HEK293 (cell line): Measurements from ENCODE around the gene CCDC87.
"Not testable (repeated sequence)": the region's sequence is repeated elsewhere in the genome, so short reads cannot be mapped to it uniquely, and the experiment has no call there.

Experiments
- CTCF ChIA-PET: fragments of 350-600 bp; formaldehyde crosslinking; extraction: SDS; loops from one replicate; lab custom pipeline; 2021; ENCODE audit warnings: antibody characterized with exemption; lab: Yijun Ruan, JAX
- POLR2A ChIA-PET: fragments of 300-600 bp; formaldehyde crosslinking; extraction: SDS; loops from one replicate; lab custom pipeline; 2020; ENCODE audit warnings: antibody characterized with exemption, inconsistent platforms; lab: Yijun Ruan, JAX
- H3K27ac ChIP-seq: fragments of 200-500 bp; sonication (Bioruptor generic); 2 replicates; pipeline ENCODE4 v1.5.1; 2014; ENCODE audit warnings: low read depth, low read length, control low read depth, inconsistent platforms; ENCODE audit errors: extremely low read depth
- H3K36me3 ChIP-seq, 2 experiments: fragments of 200-500 bp in 1 of 2; sonication (Bioruptor generic) in 1 of 2; 1 replicate in 1 of 2; 2 replicates in 1 of 2; pipeline ENCODE4 v1.5.1; 2014 to 2017; ENCODE audit warnings: inconsistent platforms in 2 of 2, low read length in 2 of 2; ENCODE audit not compliant: control insufficient read depth in 2 of 2, insufficient read depth in 1 of 2
- H3K4me1 ChIP-seq: fragments of 200-500 bp; sonication (Bioruptor generic); 2 replicates; pipeline ENCODE4 v1.5.1; 2014; ENCODE audit warnings: mild to moderate bottlenecking, low read length, inconsistent platforms; ENCODE audit not compliant: control insufficient read depth, insufficient read depth
- H3K4me3 ChIP-seq: 2 replicates; pipeline ENCODE4 v1.5.1; 2011; ENCODE audit warnings: low read depth, mild to moderate bottlenecking, control low read depth, low read length, moderate library complexity
- H3K9me3 ChIP-seq: fragments of 200-500 bp; sonication (Bioruptor generic); 2 replicates; pipeline ENCODE4 v1.5.1; 2014; ENCODE audit warnings: low read depth, low read length, inconsistent platforms; ENCODE audit not compliant: control insufficient read depth, insufficient read depth
- EGR2 ChIP-seq: fragments of 450-650 bp; formaldehyde crosslinking; IDR thresholded peaks from 2 replicates; pipeline ENCODE4 v1.5.1; 2016; ENCODE audit warnings: low read depth, missing biosample characterization, missing genetic modification characterization
- OSR2 ChIP-seq: fragments of 450-650 bp; formaldehyde crosslinking; IDR thresholded peaks from 2 replicates; pipeline ENCODE4 v1.5.1; 2016; ENCODE audit warnings: missing biosample characterization, missing genetic modification characterization
- SCRT1 ChIP-seq: fragments of 450-650 bp; formaldehyde crosslinking; IDR thresholded peaks from 2 replicates; pipeline ENCODE4 v1.5.1; 2016; ENCODE audit warnings: missing biosample characterization, missing genetic modification characterization, borderline replicate concordance
- SCRT2 ChIP-seq: fragments of 450-650 bp; formaldehyde crosslinking; IDR thresholded peaks from 2 replicates; pipeline ENCODE4 v1.5.1; 2016; ENCODE audit warnings: missing biosample characterization, missing genetic modification characterization
- SP7 ChIP-seq: fragments of 450-650 bp; formaldehyde crosslinking; IDR thresholded peaks from 2 replicates; pipeline ENCODE4 v1.5.1; 2016; ENCODE audit warnings: missing biosample characterization, missing genetic modification characterization
- ZFHX2 ChIP-seq: fragments of 450-650 bp; formaldehyde crosslinking; conservative IDR thresholded peaks from 2 replicates; pipeline ENCODE4 v1.5.1; 2016; ENCODE audit warnings: missing biosample characterization, missing genetic modification characterization
- ZNF155 ChIP-seq: fragments of 450-650 bp; formaldehyde crosslinking; IDR thresholded peaks from 2 replicates; pipeline ENCODE4 v1.5.1; 2016; ENCODE audit warnings: missing biosample characterization, missing genetic modification characterization
- ZNF311 ChIP-seq: fragments of 450-650 bp; formaldehyde crosslinking; IDR thresholded peaks from 2 replicates; pipeline ENCODE4 v1.5.1; 2017; ENCODE audit warnings: missing biosample characterization, missing genetic modification characterization, borderline replicate concordance
- ZNF394 ChIP-seq: fragments of 450-650 bp; formaldehyde crosslinking; IDR thresholded peaks from 2 replicates; pipeline ENCODE4 v1.5.1; 2016; ENCODE audit warnings: missing biosample characterization, missing genetic modification characterization, mild to moderate bottlenecking, moderate library complexity, borderline replicate concordance
- ZNF426 ChIP-seq: fragments of 450-650 bp; formaldehyde crosslinking; IDR thresholded peaks from 2 replicates; pipeline ENCODE4 v1.5.1; 2017; ENCODE audit warnings: missing biosample characterization, missing genetic modification characterization, mild to moderate bottlenecking, inconsistent platforms, moderate library complexity
- ZNF501 ChIP-seq: fragments of 450-650 bp; formaldehyde crosslinking; IDR thresholded peaks from 2 replicates; pipeline ENCODE4 v1.5.1; 2016; ENCODE audit warnings: missing biosample characterization, missing genetic modification characterization
- ZNF585B ChIP-seq: fragments of 450-650 bp; formaldehyde crosslinking; IDR thresholded peaks from 2 replicates; pipeline ENCODE4 v1.5.1; 2016; ENCODE audit warnings: missing biosample characterization, missing genetic modification characterization
- ZNF660 ChIP-seq: fragments of 450-650 bp; IDR thresholded peaks from 2 replicates; pipeline ENCODE4 v1.5.1; 2018; ENCODE audit warnings: missing biosample characterization, mild to moderate bottlenecking, missing genetic modification characterization
- ZNF747 ChIP-seq: fragments of 450-650 bp; formaldehyde crosslinking; IDR thresholded peaks from 2 replicates; pipeline ENCODE4 v1.5.1; 2016; ENCODE audit warnings: missing biosample characterization, missing genetic modification characterization
- ZNF776 ChIP-seq: fragments of 450-650 bp; formaldehyde crosslinking; IDR thresholded peaks from 2 replicates; pipeline ENCODE4 v1.5.0; 2017; ENCODE audit warnings: missing biosample characterization, missing genetic modification characterization, borderline replicate concordance

Gene CCDC87

DNA sequence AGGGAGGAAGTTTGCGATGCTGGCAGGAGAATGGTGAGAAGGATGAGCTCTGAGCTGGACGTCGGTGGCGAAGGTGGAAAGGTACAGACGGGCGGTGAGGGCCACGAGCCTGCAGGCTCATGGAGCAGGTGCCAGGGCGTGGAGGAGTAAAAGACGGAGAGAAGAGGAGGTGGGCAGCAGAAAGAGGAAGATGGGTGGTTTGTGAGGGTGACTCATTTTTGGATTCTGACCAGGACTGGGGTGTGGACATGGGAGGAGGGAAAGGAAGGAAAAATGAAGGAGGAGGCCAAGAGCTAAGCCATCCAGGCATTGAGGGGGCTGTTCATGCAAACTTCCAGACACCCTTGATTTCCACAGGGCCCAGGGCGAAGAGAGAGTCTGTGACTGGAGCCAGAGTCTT is 50.5 kb downstream of the CCDC87 start:
- Histone ChIP-seq H3K4me1 (no peaks in the 10 kb centered on the region), H3K27ac (no peak overlapping the region), H3K9me3 (no peaks in the 10 kb centered on the region), H3K4me3 (no peak overlapping the region), H3K36me3 (peaks cover 0 to 46% of the 10 kb centered on the region in 2 experiments; a peak in 2 of 3 replicates)
- TF ChIP-seq ZFHX2 (tag by site-specific recombination) (peak; percentile 92), EGR2 (peak; percentile 95), ZNF585B (no peak), ZNF747 (tag by site-specific recombination) (no peak), ZNF426 (no peak)
- ChIA-PET POLR2A (interaction anchor here (0.6 to 0.9 kb wide), 3 partner anchors 74 to 304 kb away, joined by 3 read pairs; no protein-coding TSS in a partner anchor), CTCF (interaction anchor here (0.6 kb wide), 1 partner anchor 608 kb away, joined by 3 read pairs; no protein-coding TSS in a partner anchor)

DNA sequence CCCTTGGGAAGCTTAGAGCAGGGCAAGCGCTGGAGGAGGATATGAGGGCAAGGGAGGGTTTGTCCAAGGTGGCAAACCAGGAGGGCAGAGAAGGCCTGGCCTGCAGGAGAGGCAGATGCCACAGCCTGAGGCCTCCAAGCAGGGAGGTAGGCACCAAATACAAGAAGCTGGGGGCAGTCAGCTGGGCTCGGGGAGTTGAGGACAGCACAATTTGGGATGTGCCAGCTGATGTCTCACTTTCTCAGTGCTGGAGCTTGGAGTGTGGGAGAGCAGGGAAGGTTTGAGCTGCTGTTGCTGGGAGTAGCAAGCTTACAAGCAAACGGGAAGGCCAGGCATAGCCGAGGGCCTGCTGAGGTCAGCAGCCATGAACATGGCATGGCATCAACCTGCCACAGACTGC is 51.0 kb downstream of the CCDC87 start:
- Histone ChIP-seq H3K4me1 (no peaks in the 10 kb centered on the region), H3K9me3 (no peaks in the 10 kb centered on the region), H3K36me3 (peaks cover 0 to 48% of the 10 kb centered on the region in 2 experiments; a peak in 2 of 3 replicates), H3K4me3 (no peak overlapping the region), H3K27ac (no peak overlapping the region)
- TF ChIP-seq SP7 (tag by site-specific recombination), result no peak
- TF ChIP-seq ZNF155 (tag by site-specific recombination), result no peak
- no peak for TF ChIP-seq ZNF585B
- no peak for TF ChIP-seq ZNF776 (tag by site-specific recombination)
- no peak for TF ChIP-seq ZNF501 (tag by site-specific recombination)
- no peak for TF ChIP-seq OSR2 (tag by site-specific recombination)
- no peak for TF ChIP-seq ZNF660 (tag by site-specific recombination)
- no peak for TF ChIP-seq ZNF394 (tag by site-specific recombination)
- TF ChIP-seq ZNF311 (tag by site-specific recombination), result no peak
- POLR2A ChIA-PET, result interaction anchor here (0.6 kb wide), 1 partner anchor 304 kb away, joined by 3 read pairs; no protein-coding TSS in a partner anchor
- CTCF ChIA-PET, result interaction anchor here (0.6 kb wide), 1 partner anchor 609 kb away, joined by 3 read pairs; no protein-coding TSS in a partner anchor

DNA sequence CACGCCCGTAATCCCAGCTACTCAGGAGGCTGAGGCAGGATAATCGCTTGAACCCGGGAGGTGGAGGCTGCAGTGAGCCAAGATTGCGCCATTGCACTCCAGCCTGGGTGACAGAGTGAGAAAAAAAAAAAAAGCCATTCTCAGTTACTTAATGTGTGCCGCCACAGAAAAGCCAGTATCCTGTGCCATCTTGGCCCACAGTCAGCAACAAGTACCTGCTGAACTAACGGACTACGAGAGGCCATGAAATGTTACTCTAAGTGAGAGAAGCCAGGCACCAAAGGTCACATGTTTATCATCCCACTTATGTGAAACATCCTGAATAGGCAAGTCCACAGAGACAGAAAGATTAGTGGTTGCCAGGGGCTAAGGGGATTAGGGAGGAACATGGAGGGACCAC is 52.3 kb downstream of the CCDC87 start:
- CTCF ChIA-PET, H3K4me1 ChIP-seq, H3K4me3 ChIP-seq, H3K27ac ChIP-seq, POLR2A ChIA-PET: not testable (repeated sequence)
- peaks cover 0 to 57% of the 10 kb centered on the region in 2 experiments; a peak in 2 of 3 replicates for H3K36me3 ChIP-seq
- TF ChIP-seq SCRT2 (tag by site-specific recombination) (peak; percentile 84), SCRT1 (tag by site-specific recombination) (peak; percentile 64; the same call in 1 of the 2 replicates)
- TF ChIP-seq, all 188 proteins: peak for 2; not testable (repeated sequence) for 186
- H3K9me3 ChIP-seq, result not testable (repeated sequence)
